OCI-LY7 (cell line): ENCODE results near the gene TRIM59. TPM values are rescaled to one million over a fixed set of nuclear protein-coding genes. Genes with fewer than 3 reads are reported as not detected.

ENCODE experiments used
- BruUV-seq: library from RNA; stranded (reverse); fragments of 400-500 nt; replicated peaks from 2 replicates; lab custom pipeline; 2021; lab: Mats Ljungman, UMichigan
- CTCF ChIA-PET: fragments of 300-600 bp; sonication (Branson Sonifier 250); formaldehyde crosslinking; loops from one replicate; lab custom pipeline; 2022; ENCODE audit warnings: antibody characterized with exemption; ENCODE audit not compliant: unreplicated experiment; lab: Charles Lee
- POLR2A ChIA-PET: fragments of 300-600 bp; sonication (Branson Sonifier 250); formaldehyde crosslinking; loops from one replicate; lab custom pipeline; 2022; ENCODE audit warnings: antibody characterized with exemption; lab: Charles Lee
- DNase-seq: peaks from one replicate; pipeline ENCODE4 v3.0.0-alpha.2; 2015; ENCODE audit warnings: low spot score
- H2AFZ ChIP-seq: fragments of 200-600 bp; sonication (generic), shearing (Covaris generic); 2 replicates; pipeline ENCODE4 v1.6.1; 2014; ENCODE audit warnings: mild to moderate bottlenecking, antibody characterized with exemption, low read length, moderate library complexity
- H3K27ac ChIP-seq: fragments of 200-600 bp; sonication (generic); 2 replicates; pipeline ENCODE4 v1.5.1; 2014; ENCODE audit warnings: mixed run types, low read depth, mild to moderate bottlenecking, moderate library complexity, low read length, inconsistent platforms; ENCODE audit not compliant: poor library complexity, severe bottlenecking
- H3K36me3 ChIP-seq: fragments of 200-600 bp; sonication (generic); 2 replicates; pipeline ENCODE4 v1.6.1; 2014; ENCODE audit warnings: mild to moderate bottlenecking, antibody characterized with exemption, low read length, moderate library complexity, mixed read lengths; ENCODE audit not compliant: insufficient read depth
- H3K4me1 ChIP-seq: fragments of 200-600 bp; sonication (generic); 2 replicates; pipeline ENCODE4 v1.5.1; 2014; ENCODE audit warnings: mild to moderate bottlenecking, low read length; ENCODE audit not compliant: insufficient read depth, poor library complexity, severe bottlenecking
- H3K4me2 ChIP-seq: fragments of 200-600 bp; sonication (generic); 2 replicates; pipeline ENCODE4 v1.6.1; 2014; ENCODE audit warnings: mild to moderate bottlenecking, low read length
- H3K4me3 ChIP-seq: fragments of 200-600 bp; sonication (generic); 2 replicates; pipeline ENCODE4 v1.5.1; 2014; ENCODE audit warnings: mild to moderate bottlenecking, low read depth, low read length; ENCODE audit not compliant: poor library complexity, severe bottlenecking
- H3K79me2 ChIP-seq: fragments of 200-600 bp; sonication (generic); 2 replicates; pipeline ENCODE4 v1.6.1; 2016; ENCODE audit warnings: low read depth, mild to moderate bottlenecking, low read length, moderate library complexity, mixed read lengths; ENCODE audit not compliant: insufficient read depth
- H3K9me2 ChIP-seq: fragments of 200-600 bp; sonication (generic); 2 replicates; pipeline ENCODE4 v1.6.1; 2016; ENCODE audit warnings: mild to moderate bottlenecking, low read length, mixed read lengths; ENCODE audit not compliant: insufficient read depth
- H3K9me3 ChIP-seq: fragments of 200-600 bp; sonication (generic); 2 replicates; pipeline ENCODE4 v1.6.1; 2014; ENCODE audit warnings: mild to moderate bottlenecking, mixed run types, low read length, mixed read lengths
- H4K20me1 ChIP-seq: fragments of 200-600 bp; sonication (generic); 2 replicates; pipeline ENCODE4 v1.6.1; 2014; ENCODE audit warnings: mild to moderate bottlenecking, antibody characterized with exemption, low read length, moderate library complexity, mixed read lengths; ENCODE audit not compliant: insufficient read depth
- EZH2phosphoT487 ChIP-seq: fragments of 200-600 bp; sonication (generic); IDR thresholded peaks from 2 replicates; pipeline ENCODE4 v1.6.1; 2018; ENCODE audit warnings: low read depth, borderline replicate concordance, mild to moderate bottlenecking, mixed run types, antibody characterized with exemption, low read length, moderate library complexity, mixed read lengths
- intact Hi-C: fragments of 100-400 bp; cut with micrococcal nuclease; formaldehyde crosslinking; loops from one replicate; pipeline ENCODE4 v1.10.0; 2022; ENCODE audit not compliant: unreplicated experiment
- total RNA-seq, 2 experiments: library from RNA; depleted of rRNA in 1 of 2; stranded (reverse); fragments of >200 nt in 1 of 2; shearing (Covaris generic) in 1 of 2; gene quantifications; 2 replicates each; pipeline ENCODE4 v1.2.3, GENCODE V29; 2014 to 2022
- TF ChIP-seq, protein P1 (sequence below): fragments of 200-600 bp; sonication (generic); conservative IDR thresholded peaks from 2 replicates; pipeline ENCODE4 v1.5.1; 2014; ENCODE audit warnings: mild to moderate bottlenecking, antibody characterized with exemption, low read length, moderate library complexity, mixed read lengths

Gene TRIM59
- total RNA-seq, 2 experiments from 2014 or later, result 28.7 to 46.9 TPM

DNA sequence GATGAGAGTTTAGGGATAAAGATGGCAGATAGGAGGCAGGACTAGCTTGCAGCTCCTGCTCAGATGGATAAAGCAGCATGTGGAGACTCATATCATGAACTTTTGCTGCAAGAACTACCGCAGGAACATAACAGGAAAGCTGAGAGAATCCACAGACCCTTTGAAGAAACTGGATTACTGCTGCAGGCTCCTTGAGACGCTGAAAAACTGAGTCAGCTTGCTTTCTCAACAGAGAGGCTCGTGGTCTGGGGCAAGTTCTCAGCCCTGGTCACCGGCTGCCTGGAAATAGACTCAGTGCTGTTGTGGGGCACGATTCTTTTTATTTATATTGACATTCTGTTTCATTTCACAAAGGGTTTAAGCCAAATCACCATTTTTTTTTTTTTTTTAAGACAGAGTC lies 28.8 kb upstream of the TRIM59 start:
- BruUV-seq, result no TSS peak
- Histone ChIP-seq H3K9me2 (no peaks in the 10 kb centered on the region), H3K4me3 (no peak overlapping the region), H3K79me2 (no peaks in the 10 kb centered on the region), H3K27ac (no peak overlapping the region), H3K9me3 (no peaks in the 10 kb centered on the region), H3K36me3 (no peaks in the 10 kb centered on the region), H2AFZ (no peak overlapping the region), H3K4me1 (no peaks in the 10 kb centered on the region), H3K4me2 (no peak overlapping the region), H4K20me1 (no peaks in the 10 kb centered on the region)
- POLR2A ChIA-PET, result interaction anchor here (0.5 kb wide), 1 partner anchor 122 kb away, joined by 3 read pairs; no protein-coding TSS in a partner anchor
- TF ChIP-seq, protein P1, sequence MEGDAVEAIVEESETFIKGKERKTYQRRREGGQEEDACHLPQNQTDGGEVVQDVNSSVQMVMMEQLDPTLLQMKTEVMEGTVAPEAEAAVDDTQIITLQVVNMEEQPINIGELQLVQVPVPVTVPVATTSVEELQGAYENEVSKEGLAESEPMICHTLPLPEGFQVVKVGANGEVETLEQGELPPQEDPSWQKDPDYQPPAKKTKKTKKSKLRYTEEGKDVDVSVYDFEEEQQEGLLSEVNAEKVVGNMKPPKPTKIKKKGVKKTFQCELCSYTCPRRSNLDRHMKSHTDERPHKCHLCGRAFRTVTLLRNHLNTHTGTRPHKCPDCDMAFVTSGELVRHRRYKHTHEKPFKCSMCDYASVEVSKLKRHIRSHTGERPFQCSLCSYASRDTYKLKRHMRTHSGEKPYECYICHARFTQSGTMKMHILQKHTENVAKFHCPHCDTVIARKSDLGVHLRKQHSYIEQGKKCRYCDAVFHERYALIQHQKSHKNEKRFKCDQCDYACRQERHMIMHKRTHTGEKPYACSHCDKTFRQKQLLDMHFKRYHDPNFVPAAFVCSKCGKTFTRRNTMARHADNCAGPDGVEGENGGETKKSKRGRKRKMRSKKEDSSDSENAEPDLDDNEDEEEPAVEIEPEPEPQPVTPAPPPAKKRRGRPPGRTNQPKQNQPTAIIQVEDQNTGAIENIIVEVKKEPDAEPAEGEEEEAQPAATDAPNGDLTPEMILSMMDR, result no peak
- TF ChIP-seq EZH2phosphoT487, result no peak
- DNase-seq, result no peak
- CTCF ChIA-PET, result no interaction called here
- intact Hi-C loops, result no loop called here

DNA sequence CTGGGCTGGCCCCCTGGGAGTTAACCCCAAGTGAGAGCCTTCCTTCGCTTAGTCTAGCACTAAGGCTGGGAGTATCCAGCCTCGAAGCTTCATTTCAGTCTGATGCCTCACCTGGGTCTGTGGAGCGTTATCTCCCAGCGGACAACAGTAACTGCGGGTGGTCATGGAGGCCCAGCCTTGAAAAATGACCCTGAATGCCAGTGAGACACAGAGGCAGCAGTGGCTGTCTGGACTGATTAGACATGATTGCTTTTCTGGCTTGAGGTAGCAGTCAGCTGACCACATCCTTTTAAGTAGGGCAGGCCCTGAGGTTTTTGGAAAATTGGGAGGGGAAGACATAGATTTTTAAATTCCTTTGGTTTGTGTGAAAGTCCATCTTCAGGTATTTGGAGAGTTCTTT lies 28.2 kb upstream of the TRIM59 start:
- Histone ChIP-seq H3K9me2 (no peaks in the 10 kb centered on the region), H3K36me3 (no peaks in the 10 kb centered on the region), H4K20me1 (no peaks in the 10 kb centered on the region), H3K79me2 (no peaks in the 10 kb centered on the region), H3K4me3 (no peak overlapping the region), H2AFZ (no peak overlapping the region), H3K9me3 (no peaks in the 10 kb centered on the region), H3K4me1 (no peaks in the 10 kb centered on the region), H3K27ac (no peak overlapping the region), H3K4me2 (no peak overlapping the region)
- ChIA-PET CTCF (no interaction called here), POLR2A (interaction anchor here (0.5 kb wide), 1 partner anchor 122 kb away, joined by 3 read pairs; no protein-coding TSS in a partner anchor)
- no peak for TF ChIP-seq EZH2phosphoT487
- TF ChIP-seq, protein P1, result no peak
- intact Hi-C loops, result no loop called here
- BruUV-seq, result no TSS peak
- DNase-seq, result no peak

DNA sequence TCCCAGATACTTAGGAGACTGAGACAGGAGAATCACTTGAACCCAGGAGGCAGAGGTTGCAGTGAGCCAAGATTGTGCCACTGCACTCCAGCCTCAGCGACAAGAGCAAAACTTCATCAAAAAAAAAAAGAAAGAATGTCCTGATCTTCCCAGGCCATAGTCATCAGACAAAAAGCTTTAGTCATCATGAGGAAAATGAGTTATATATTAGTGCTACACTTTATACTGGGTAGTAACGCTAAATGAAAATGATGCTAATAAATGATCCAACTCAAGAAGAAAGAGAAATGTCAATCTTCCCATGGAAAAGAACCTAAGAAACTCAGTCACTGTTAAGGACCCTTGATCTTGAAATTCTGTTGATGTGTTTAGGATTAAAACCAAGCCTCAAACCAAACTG lies 26.3 kb upstream of the TRIM59 start:
- Histone ChIP-seq H4K20me1 (no peaks in the 10 kb centered on the region), H3K9me2 (no peaks in the 10 kb centered on the region), H3K4me1 (no peaks in the 10 kb centered on the region), H3K4me3 (no peak overlapping the region), H3K79me2 (no peaks in the 10 kb centered on the region), H3K9me3 (0 out of 2 replicates have a peak, but pooled peaks cover 3% of the 10 kb centered on the region), H3K36me3 (no peaks in the 10 kb centered on the region), H3K27ac (no peak overlapping the region), H3K4me2 (no peak overlapping the region), H2AFZ (no peak overlapping the region)
- POLR2A ChIA-PET, result no interaction called here
- no peak for DNase-seq
- TF ChIP-seq, protein P1, result no peak
- TF ChIP-seq EZH2phosphoT487, result no peak
- CTCF ChIA-PET, result interaction anchor here (0.6 kb wide), 1 partner anchor 737 kb away, joined by 3 read pairs; no protein-coding TSS in a partner anchor
- BruUV-seq, result no TSS peak
- intact Hi-C loops, result no loop called here
